Cardiac fibroblast (primary cell): ENCODE results near the gene KMT5C.

Source experiments
- DNase-seq, 2 donors: peaks; one replicate each; pipeline versions ENCODE4 v3.0.0 to v3.0.0-alpha.2; 2010; ENCODE audit warnings: low read depth in 2 of 2
- H3K4me3 ChIP-seq, 2 donors: replicated peaks in 1 of 2; 1 replicate in 1 of 2; 2 replicates in 1 of 2; pipeline ENCODE4 v1.5.1; 2011; ENCODE audit warnings: low read depth in 2 of 2, low read length in 2 of 2, mild to moderate bottlenecking in 2 of 2, moderate library complexity in 1 of 2
- TF ChIP-seq, protein P1 (sequence below): IDR thresholded peaks from one replicate; pipeline ENCODE4 v1.5.1; 2011; ENCODE audit warnings: low read depth, mild to moderate bottlenecking, low read length, inconsistent platforms

The KMT5C gene

DNA sequence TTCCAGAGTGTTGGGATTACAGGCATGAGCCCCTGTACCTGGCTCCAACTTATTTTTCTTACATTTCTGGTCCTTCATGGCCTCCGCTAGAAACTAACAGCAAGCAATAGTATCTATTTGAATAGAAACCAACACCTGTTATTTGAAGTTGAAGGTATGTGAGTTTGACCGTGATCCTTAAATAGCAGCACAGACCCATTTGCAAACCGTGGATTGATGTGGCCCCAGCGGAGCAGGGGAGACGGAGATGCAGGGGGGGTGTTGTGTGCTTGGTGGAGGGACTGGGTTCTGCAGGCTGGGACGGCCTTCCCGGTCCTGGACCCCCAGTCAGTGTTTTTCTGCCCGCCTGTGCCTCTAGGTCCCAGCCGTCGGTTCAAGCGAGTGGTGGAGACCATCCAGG, 31.4 kb upstream of the KMT5C start:
- TF ChIP-seq, protein P1, sequence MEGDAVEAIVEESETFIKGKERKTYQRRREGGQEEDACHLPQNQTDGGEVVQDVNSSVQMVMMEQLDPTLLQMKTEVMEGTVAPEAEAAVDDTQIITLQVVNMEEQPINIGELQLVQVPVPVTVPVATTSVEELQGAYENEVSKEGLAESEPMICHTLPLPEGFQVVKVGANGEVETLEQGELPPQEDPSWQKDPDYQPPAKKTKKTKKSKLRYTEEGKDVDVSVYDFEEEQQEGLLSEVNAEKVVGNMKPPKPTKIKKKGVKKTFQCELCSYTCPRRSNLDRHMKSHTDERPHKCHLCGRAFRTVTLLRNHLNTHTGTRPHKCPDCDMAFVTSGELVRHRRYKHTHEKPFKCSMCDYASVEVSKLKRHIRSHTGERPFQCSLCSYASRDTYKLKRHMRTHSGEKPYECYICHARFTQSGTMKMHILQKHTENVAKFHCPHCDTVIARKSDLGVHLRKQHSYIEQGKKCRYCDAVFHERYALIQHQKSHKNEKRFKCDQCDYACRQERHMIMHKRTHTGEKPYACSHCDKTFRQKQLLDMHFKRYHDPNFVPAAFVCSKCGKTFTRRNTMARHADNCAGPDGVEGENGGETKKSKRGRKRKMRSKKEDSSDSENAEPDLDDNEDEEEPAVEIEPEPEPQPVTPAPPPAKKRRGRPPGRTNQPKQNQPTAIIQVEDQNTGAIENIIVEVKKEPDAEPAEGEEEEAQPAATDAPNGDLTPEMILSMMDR = no peak
- no peak overlapping the region for H3K4me3 ChIP-seq
- DNase-seq = no peak

DNA sequence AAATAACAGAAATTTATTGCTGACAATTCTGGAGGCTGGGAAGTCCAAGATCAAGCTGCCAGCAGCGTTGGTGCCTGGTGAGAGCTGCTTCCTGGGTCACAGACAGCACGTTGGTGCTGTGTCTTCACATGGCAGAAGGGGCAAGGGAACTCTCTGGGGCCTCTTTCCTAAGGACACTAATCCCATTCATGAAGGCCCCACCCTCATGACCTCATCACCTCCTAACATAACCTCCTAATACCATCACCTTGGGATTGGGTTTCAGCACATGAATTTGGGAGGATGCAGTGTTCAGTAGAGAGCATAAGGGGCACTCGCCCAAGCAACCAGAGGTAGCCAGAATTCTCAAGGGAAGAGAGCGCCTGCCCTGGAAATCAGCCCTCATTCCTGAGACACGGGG, 30.2 kb upstream of the KMT5C start:
- TF ChIP-seq, protein P1 = no peak
- H3K4me3 ChIP-seq = no peak overlapping the region
- DNase-seq = no peak

DNA sequence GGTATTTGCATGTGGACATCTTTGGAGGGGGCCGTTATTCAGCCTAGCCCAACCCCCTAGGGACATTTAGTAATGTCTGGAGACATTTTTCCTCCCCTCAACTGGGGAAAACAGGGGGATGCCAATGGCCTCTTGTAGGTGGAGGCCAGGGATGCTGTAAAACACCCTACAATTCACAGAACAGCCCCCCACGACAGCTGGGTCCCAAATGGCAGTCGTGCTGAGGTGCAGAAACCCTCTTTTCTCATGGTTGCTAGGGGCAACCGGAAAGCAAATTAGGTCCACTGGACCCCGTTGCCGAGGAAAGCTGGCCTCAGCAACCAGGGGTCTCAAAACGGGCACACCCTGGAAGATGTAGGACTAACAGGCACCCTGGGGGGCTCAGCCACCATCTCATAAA, 29.2 kb upstream of the KMT5C start:
- TF ChIP-seq, protein P1 = no peak
- H3K4me3 ChIP-seq = no peak overlapping the region
- no peak for DNase-seq

DNA sequence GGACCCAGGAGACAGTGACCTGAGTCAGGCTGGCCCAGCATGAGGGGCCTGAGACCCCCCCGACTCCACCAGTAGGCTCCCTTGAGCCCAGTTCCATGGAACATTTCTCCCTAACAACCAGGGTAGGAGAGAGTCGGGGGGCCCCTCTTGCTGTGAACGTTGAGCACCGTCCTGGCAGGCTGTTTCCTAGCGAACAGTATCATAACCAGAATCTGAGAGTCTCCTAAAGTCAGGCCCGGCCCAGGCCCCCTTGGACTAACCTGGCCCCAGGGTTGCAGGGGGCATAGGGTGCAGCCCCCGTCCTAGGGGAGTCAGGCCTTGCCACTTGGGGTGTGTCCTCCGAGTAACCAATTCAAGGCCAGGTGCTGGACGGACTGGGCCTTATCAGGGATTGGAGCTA, 28.3 kb upstream of the KMT5C start:
- H3K4me3 ChIP-seq = no peak overlapping the region
- TF ChIP-seq, protein P1 = no peak

DNA sequence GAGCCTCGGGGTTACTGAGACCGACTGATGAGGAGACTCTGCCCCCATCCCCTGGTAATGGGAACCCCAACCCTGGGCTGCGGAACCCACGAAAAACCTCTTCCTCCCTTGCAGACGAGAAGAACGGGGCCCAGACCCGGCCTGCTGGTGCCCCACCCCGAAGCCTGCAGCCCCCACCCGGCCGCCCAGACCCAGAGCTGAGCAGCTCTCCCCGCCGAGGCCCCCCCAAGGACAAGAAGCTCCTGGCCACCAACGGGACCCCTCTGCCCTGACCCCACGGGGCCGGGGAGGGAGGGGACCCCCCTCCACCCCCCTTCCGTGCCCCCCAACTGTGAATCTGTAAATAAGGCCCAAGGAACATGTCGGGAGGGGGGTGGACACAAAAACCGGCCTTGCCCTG, 27.9 kb upstream of the KMT5C start:
- H3K4me3 ChIP-seq = no peak overlapping the region
- DNase-seq = no peak
- TF ChIP-seq, protein P1 = no peak

More for the DNA sequence above, 28.3 kb upstream of the KMT5C start:
- DNase-seq = no peak

DNA sequence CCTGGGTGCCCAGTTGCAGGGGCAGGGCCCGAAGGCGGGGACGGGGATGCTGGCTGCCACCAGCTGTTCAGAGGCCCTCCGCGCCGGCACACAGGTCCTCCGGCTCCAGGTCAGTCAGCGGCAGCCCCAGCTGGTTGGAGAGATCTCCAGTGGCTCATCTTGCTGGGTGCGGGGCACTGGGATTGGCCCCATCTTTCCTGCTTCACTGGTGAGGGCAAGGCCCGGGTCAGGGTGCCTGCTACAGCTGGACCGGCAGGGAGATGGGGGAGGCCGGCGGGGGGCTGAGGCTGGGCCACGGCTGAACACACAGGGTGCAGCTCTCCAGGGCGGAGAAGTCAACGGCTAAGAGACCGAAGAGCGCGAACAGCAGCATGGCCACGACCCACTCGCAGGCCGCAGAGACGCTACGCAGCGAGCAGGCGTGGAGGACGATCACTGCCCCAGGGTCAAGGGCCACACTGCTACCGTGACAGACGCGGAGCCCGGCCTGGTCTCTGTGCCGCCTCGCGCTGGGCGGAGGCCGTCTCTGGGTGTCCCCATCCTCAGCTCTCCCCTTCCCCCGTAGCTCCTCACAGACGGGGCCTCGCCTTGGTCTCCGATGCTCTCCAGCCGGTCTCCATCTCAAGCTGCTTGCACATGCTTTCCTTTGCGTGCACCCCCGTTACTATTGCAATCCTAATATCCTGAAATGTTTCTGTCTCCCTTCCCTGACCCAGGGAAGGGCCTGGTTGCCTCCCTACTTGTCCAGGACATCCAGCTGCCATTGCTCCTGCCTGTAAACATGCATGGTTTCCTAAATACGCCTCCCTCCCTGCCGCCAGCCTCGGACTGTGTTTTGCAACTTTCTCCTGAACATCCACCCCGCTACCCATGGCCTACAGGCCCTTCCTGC, 26.8 kb upstream of the KMT5C start:
- TF ChIP-seq, protein P1 = no peak
- DNase-seq = no peak

More for the DNA sequence above, 26.8 kb upstream of the KMT5C start:
- no peak overlapping the region for H3K4me3 ChIP-seq
